NCI-H345 treated with DMSO at 0.1 percent for 48 hours (cell line): ENCODE results near the gene LYSMD2.

Experiments used
- DNase-seq: peaks from one replicate; lab custom pipeline; 2025; ENCODE audit not compliant: unreplicated experiment; lab: John Stamatoyannopoulos, UW

The LYSMD2 gene

DNA sequence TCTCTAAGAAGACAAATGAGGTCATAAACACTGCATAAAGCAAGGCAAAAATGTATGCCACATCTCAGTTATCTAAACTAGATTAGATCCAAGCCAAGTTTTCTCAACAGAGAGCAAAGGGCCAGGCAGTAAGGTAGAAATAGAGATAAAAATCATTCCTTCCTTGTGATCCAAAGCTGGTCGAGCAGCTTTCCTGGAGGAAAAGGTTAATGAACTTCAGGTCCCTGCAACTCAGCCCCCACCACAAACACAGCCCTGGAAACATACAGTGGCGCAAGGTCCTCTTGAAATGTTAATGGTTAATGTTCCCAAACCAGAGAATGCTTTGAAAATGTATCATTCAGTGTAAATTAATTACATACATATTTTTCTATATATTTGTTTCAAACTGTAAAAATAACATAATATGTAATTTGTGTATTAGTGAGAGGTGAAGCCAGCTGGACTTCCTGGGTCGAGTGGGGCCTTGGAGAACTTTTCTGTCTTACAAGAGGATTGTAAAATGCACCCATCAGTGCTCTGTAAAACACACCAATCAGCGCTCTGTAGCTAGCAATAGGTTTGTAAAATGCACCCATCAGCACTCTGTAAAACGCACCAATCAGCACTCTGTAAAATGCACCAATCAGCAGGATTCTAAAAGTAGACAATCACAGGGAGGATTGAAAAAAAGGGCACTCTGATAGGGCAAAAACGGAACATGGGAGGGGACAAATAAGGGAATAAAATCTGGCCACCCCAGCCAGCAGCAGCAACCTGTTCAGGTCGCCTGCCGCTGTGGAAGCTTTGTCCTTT, 17.1 kb downstream of the LYSMD2 start:
- DNase-seq, result no peak

DNA sequence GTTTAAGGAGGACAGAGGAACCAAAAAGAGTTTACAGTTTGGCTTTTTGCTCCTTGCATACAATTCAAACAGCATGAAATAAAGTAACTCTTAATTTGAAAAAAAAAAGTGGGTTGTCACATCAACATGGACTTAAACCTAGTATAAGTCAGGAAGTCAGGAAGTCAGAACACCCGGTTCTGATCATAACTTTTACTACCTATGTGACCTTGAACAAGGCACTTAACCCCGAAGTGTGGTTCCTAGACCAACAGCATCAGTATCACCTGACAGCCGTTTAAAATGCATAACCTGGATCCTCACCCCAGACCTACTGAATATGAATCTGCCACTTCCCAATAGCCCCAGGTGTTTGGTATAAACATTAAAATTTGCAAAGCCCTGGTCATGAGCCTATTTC, 18.7 kb downstream of the LYSMD2 start:
- no peak for DNase-seq

DNA sequence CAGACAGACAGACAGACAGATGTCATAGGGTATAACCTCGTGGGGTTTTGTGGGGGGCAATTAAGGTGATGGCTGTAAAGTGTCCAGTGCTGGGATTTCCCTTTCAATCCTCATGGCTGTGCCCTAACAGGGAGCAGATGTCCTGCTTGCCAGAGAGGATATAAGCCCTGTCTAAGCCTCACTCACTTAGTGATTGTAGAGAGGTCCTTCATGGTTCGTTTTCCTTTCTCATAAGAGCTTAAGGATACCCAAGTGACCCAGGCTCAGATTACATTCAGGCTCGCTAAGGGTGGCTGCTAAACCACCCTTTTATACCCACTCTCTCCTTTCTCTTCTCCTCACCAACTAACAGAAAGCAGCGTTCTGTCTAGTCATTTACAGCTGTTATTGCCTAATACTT, 19.2 kb downstream of the LYSMD2 start:
- no peak for DNase-seq

- no peak for DNase-seq
Observed at GRCh38 chr15:51714911-51715310, 22.5 kb downstream of the LYSMD2 start.

GRCh38 chr15:51714162-51714561, 23.3 kb downstream of the LYSMD2 start:
- no peak for DNase-seq

- DNase-seq, result no peak
Observed at GRCh38 chr15:51709031-51709430, 28.4 kb downstream of the LYSMD2 start.

GRCh38 chr15:51708013-51708412, 29.4 kb downstream of the LYSMD2 start:
- DNase-seq, result peak; percentile 73

DNA sequence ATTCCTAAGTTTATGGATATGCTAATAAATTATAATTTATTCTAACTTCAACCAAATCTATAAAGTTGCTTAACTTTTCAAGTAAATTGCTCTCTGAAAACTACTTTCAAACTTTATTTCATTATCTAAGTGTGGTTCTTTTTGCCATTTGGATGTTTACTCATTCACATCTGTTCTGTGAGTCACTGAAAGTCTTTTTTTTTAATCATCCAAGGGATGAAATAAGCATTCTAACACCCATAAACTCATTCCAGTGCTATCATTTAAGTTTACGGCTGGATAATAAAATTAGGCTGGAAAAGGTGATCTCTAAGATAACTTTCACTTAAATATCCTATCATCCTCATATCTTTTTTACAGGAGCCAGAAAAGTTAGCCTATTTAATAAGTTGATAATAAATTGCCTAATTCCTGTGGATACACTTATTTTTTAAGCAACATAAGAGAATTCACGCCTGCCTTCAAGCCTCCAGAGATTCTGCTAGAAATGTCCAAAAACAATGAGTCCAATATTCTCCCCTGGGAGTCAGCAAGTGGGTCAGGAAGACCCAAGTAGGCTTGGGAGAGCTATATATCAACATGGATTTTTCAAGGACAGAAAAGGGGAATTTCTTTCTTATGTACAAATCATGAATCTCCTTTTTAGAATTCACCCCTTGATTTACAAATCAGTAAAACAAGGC, 30.4 kb downstream of the LYSMD2 start:
- no peak for DNase-seq

DNA sequence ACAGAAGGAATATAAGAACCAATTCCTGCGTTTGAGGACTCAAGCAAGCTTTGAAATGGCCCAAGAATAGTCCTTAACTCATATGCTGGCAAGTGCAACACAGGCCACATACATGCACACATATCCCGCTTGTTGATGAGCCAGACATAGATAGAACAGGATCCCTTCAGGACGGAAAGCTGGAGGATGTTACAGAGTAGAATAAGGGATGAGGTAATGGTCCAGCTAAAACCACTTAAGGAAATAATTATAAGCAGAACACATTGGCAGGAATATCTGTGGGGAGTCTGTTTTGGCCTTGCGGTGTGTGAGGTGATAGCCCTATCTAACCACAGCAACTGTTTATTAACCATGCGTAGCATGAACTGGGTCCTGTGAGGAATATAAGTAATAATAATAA, 31.2 kb downstream of the LYSMD2 start:
- no peak for DNase-seq

DNA sequence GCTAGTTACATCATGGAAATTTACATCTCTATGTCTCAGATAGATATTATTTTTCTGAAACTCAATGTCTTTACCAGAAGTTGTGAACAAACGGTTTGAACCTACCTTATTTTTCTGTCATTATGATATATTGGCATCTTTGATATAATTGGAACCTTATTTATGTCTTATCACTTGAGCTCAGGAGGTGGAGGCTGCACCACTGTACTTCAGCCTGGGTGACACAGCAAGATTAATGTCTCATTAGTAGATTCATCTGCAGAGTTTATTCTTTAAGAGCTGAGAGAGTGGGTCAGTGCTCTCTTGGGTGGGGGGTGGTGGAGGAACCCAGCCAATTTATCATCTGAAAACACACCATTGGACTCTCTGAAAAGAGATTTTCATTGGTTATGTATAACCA, 34.7 kb downstream of the LYSMD2 start:
- DNase-seq, result no peak

GRCh38 chr15:51699373-51699772, 38.1 kb downstream of the LYSMD2 start:
- DNase-seq, result no peak

- DNase-seq, result no peak
Observed at GRCh38 chr15:51697163-51697562, 40.3 kb downstream of the LYSMD2 start.

DNA sequence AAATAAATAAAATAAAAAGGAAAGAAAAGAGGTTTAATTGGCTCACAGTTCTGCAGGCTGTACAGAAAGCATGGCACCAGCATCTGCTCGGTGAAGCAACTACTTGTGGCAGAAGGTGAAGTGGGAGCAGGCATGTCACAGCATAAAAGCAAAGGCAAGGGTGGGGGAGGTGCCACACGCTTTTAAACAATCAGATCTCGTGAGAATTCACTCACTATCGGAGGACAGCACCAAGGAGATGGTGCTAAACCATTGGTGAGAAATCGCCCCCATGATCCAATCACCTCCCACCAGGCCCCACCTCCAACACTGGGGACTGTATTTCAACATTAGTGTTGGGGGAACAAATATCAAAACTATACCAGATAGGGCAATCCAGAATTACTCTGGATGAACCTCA, 40.9 kb downstream of the LYSMD2 start:
- no peak for DNase-seq

GRCh38 chr15:51692154-51692553, 45.3 kb downstream of the LYSMD2 start:
- DNase-seq, result no peak

- no peak for DNase-seq
Observed at GRCh38 chr15:51688863-51689262, 48.6 kb downstream of the LYSMD2 start.

DNA sequence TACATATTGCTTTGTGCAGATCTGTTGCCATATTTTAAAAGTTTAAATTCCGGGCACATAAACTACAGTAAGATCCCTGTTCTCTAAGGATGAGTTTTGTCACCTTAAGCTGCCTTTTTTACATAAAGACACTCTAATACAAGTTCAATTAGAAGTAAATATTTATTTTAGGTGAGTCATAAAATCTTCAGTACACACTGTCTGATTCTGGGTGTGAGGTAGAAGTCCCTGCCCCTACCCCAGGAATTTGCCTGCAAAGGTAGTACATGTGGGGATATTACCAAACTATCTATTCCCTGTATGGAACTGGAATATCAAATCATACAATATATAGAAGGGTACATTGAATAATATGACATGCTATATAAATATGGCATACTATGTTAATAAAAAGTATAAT, 49.9 kb downstream of the LYSMD2 start:
- DNase-seq, result no peak

DNA sequence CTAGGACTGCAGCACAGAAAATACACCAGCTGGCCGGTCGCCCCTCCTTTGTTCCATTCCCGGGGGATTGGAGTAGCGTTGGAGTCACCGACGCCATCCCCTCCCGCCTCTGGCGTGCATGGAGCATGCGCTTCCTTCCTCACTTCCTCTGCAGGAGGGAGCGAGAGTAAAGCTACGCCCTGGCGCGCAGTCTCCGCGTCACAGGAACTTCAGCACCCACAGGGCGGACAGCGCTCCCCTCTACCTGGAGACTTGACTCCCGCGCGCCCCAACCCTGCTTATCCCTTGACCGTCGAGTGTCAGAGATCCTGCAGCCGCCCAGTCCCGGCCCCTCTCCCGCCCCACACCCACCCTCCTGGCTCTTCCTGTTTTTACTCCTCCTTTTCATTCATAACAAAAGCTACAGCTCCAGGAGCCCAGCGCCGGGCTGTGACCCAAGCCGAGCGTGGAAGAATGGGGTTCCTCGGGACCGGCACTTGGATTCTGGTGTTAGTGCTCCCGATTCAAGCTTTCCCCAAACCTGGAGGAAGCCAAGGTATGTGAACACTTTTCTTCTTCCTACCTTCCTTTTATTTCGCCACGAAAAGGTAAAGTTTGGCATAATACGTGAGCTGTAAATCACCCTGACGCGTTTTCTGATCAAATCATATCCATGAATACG, 56.0 kb downstream of the LYSMD2 start, which contains the start of gene SCG3:
Gene SCG3 (plus strand): TSS at position 201 of the 661 bp plus-strand sequence. CDS start 253 bp downstream, at position 454.
- peak; percentile 79 for DNase-seq

GRCh38 chr15:51680321-51680720, 57.1 kb downstream of the LYSMD2 start:
- no peak for DNase-seq

DNA sequence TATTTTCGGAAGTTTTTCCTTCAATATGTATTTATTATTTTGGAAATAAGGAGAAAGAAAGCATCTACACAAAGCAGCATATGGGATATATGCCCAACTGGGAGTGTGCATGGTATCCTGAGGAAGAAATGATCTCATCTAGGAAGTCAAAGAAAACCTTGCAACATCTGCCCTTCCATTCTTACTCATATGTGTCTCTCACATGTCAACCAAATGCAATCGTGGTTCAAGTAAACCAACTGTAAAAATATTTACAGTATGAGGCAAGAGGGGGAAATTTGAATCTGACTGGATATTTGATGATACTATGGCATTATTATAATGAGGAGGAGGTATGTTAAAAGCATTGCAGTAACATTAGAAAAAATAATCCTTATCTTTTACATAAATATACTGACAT, 59.4 kb downstream of the LYSMD2 start:
- DNase-seq, result no peak

- DNase-seq, result no peak
Observed at GRCh38 chr15:51677452-51677851, 60.0 kb downstream of the LYSMD2 start.

DNA sequence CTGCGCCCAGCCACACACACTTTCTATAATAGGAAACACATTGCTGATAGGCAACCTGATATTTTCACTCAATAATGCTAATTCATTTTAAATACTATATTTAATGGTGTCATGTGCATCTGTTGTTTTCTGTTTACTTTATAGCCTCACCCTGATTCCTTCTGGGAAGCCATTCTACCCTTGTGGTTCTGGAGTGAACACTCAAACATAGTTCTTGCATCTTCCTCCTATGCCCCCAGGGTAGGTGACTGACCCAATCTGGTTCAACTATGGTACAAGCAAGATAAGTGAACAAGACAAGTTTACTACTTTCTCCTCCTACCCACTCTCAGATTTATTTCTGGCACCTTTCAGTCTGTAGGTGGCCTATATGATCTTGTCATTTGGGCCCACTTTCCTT, 60.4 kb downstream of the LYSMD2 start:
- DNase-seq, result no peak

- no peak for DNase-seq
Observed at GRCh38 chr15:51675234-51675633, 62.2 kb downstream of the LYSMD2 start.
